ENCODE data around the gene ZNF235. TPM values are rescaled to one million over a fixed set of nuclear protein-coding genes. Genes with fewer than 3 reads are reported as not detected.

The ZNF235 gene
- total RNA-seq, 1 donor from 2014 or later, result 8.9 TPM

DNA sequence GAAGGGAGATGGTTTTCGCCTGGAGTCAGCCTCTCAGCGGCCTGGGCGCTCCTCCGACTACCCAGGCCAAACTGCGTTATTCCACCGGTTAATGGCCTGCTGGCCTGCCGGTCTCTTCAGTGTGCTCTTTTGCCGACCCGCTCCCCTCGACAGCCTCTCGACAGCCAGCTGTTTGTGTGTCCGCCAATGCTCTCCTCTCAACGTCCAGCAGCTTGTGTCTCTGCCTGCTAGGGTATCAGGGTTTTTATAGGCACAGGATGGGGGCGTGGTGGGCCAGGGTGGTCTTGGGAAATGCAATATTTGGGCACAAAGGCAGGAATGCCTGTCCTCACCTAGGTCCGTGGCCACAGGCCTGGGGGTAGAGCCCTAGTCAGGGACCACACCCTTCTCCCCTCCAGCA lies 1.5 kb upstream of the ZNF235 start:
- Histone ChIP-seq H3K9ac (ENCODE audit: low read depth in 1 of 3, low read length in 3 of 3) (no peak overlapping the region), H3K9me3 (ENCODE audit: control insufficient read depth in 3 of 3, low read length in 3 of 3) (peaks cover 2 to 12% (median 3%) of the 10 kb centered on the region in 3 donors), H3K4me3 (ENCODE audit: low read length in 3 of 3) (no peak overlapping the region), H3K4me1 (ENCODE audit: control insufficient read depth in 3 of 3, insufficient read depth in 3 of 3, low read length in 3 of 3) (peaks cover 2 to 12% (median 3%) of the 10 kb centered on the region in 3 donors), H3K27ac (ENCODE audit: low read depth, low read length) (no peak overlapping the region), H3K27me3 (ENCODE audit: control insufficient read depth in 3 of 3, insufficient read depth in 3 of 3, low read length in 3 of 3) (no peaks in the 10 kb centered on the region), H3K36me3 (ENCODE audit: control insufficient read depth in 3 of 3, insufficient read depth in 3 of 3, low read length in 3 of 3) (peaks cover 6 to 12% (median 6%) of the 10 kb centered on the region in 3 donors)

DNA sequence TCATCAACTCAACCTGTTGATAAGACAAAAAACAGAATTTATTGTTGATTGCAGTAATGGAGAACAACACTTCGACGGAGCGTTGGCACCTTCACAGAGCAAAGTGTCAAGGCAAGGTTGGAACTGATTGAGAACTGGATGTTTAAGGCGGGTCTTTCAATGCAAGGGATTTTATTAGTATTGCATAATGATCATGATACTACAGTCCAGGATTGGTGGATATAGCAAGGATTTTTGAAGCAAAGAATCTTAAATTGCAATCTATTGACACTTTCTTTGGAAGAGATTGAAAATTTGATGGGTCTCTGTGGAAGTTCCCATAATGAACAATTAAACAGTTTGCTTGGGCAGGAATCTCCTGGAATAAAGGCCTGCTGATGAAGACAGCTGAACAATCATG lies 632 bp upstream of the ZNF235 start:
- Histone ChIP-seq H3K9ac (ENCODE audit: low read depth in 1 of 3, low read length in 3 of 3) (no peak overlapping the region), H3K27me3 (ENCODE audit: control insufficient read depth in 3 of 3, insufficient read depth in 3 of 3, low read length in 3 of 3) (no peaks in the 10 kb centered on the region), H3K4me3 (ENCODE audit: low read length in 3 of 3) (peak overlapping the region; percentile 88 to 96 (median 93)), H3K4me1 (ENCODE audit: control insufficient read depth in 3 of 3, insufficient read depth in 3 of 3, low read length in 3 of 3) (peaks cover 2 to 12% (median 3%) of the 10 kb centered on the region in 3 donors), H3K9me3 (ENCODE audit: control insufficient read depth in 3 of 3, low read length in 3 of 3) (peaks cover 2 to 12% (median 3%) of the 10 kb centered on the region in 3 donors), H3K27ac (ENCODE audit: low read depth, low read length) (no peak overlapping the region), H3K36me3 (ENCODE audit: control insufficient read depth in 3 of 3, insufficient read depth in 3 of 3, low read length in 3 of 3) (peaks cover 6 to 18% (median 9%) of the 10 kb centered on the region in 3 donors)

DNA sequence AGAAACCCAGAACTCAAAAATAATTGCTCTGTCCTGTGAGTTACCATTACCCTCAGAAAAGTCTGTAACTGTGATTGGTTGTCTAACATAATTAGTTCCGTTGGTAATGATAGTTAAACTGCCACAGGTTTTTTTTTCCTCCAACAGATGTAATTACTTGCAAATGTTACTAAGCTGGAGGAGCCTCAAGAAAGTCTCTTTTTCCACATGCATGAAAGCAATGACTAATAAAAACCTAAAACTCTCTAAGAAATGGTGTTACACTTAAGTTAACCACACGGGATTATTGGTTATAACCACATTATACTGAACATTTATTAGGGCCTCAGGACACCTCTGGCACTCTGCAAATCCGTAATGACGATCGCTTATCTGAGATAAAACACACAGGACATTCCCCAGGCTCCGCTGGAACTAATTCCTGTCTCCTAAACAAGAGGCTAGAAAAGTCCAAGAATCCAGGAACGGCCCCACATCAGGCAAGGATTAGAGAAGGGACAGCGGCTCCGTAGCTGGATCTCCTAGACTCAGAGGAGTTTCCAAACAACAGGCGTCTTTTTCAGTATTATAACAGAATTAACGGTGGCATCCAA lies 753 bp downstream of the ZNF235 start:
- H3K36me3 ChIP-seq (ENCODE audit: control insufficient read depth in 3 of 3, insufficient read depth in 3 of 3, low read length in 3 of 3), result peaks cover 20 to 32% (median 20%) of the 10 kb centered on the region in 3 donors

DNA sequence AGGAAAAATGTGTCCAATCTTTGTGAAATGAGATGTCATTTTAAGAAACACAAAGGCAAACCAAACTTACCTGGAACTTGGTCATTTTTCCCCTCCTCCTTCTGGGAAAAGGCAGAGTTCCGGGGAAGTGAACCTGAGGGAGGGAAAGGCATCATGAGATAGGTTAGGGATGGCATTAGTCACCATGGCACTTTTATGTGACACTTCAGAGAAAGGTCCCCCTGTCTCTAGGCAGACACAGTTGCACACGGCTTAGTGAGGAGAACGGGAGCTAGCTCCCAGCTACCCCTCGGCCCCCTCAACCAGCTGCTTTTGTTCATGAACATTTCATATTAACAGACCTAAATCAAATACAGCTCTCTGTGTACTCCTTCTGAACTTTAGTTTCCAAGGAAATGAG lies 1.5 kb downstream of the ZNF235 start:
- H3K4me1 ChIP-seq (ENCODE audit: control insufficient read depth in 3 of 3, insufficient read depth in 3 of 3, low read length in 3 of 3), result peaks cover 2 to 12% (median 3%) of the 10 kb centered on the region in 3 donors
- no peak overlapping the region for H3K4me3 ChIP-seq (ENCODE audit: low read length in 3 of 3)
- H3K27ac ChIP-seq (ENCODE audit: low read depth, low read length), result no peak overlapping the region
- H3K9me3 ChIP-seq (ENCODE audit: control insufficient read depth in 3 of 3, low read length in 3 of 3), result peaks cover 2 to 7% (median 3%) of the 10 kb centered on the region in 3 donors
- H3K9ac ChIP-seq (ENCODE audit: low read depth in 1 of 3, low read length in 3 of 3), result peak overlapping the region in 1 of 3 donors; percentile 12
- no peaks in the 10 kb centered on the region for H3K27me3 ChIP-seq (ENCODE audit: control insufficient read depth in 3 of 3, insufficient read depth in 3 of 3, low read length in 3 of 3)
- peaks cover 25 to 39% (median 28%) of the 10 kb centered on the region in 3 donors for H3K36me3 ChIP-seq (ENCODE audit: control insufficient read depth in 3 of 3, insufficient read depth in 3 of 3, low read length in 3 of 3)

More for the DNA sequence above, 753 bp downstream of the ZNF235 start:
- Histone ChIP-seq H3K9ac (ENCODE audit: low read depth in 1 of 3, low read length in 3 of 3) (peak overlapping the region; percentile 79 to 88 (median 82)), H3K9me3 (ENCODE audit: control insufficient read depth in 3 of 3, low read length in 3 of 3) (peaks cover 2 to 7% (median 3%) of the 10 kb centered on the region in 3 donors), H3K4me1 (ENCODE audit: control insufficient read depth in 3 of 3, insufficient read depth in 3 of 3, low read length in 3 of 3) (peaks cover 2 to 12% (median 3%) of the 10 kb centered on the region in 3 donors), H3K27ac (ENCODE audit: low read depth, low read length) (peak overlapping the region; percentile 79), H3K4me3 (ENCODE audit: low read length in 3 of 3) (peak overlapping the region; percentile 88 to 96 (median 93)), H3K27me3 (ENCODE audit: control insufficient read depth in 3 of 3, insufficient read depth in 3 of 3, low read length in 3 of 3) (no peaks in the 10 kb centered on the region)

DNA sequence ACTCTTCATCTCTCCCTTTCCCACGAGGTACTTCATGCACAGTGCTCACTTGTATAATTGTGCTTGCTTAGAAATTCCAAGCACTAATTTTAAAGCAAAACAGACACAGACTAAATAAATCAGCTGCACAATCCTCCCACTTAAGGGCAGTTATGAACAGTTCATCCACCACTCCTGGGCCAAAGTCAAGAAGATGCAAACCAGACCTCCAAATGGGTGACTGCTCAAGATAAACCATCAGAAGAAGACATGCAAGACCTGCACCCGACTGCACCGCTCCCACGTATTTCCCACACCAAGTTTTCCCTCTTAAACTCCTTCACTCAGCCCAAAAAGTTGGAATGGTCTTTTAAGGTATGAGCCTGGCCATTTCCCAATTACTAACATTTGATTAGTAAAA lies 19.9 kb downstream of the ZNF235 start:
- Histone ChIP-seq H3K27ac (ENCODE audit: low read depth, low read length) (no peak overlapping the region), H3K4me3 (ENCODE audit: low read length in 3 of 3) (no peak overlapping the region), H3K36me3 (ENCODE audit: control insufficient read depth in 3 of 3, insufficient read depth in 3 of 3, low read length in 3 of 3) (peaks cover 24 to 39% (median 31%) of the 10 kb centered on the region in 3 donors), H3K4me1 (ENCODE audit: control insufficient read depth in 3 of 3, insufficient read depth in 3 of 3, low read length in 3 of 3) (no peaks in the 10 kb centered on the region), H3K9ac (ENCODE audit: low read depth in 1 of 3, low read length in 3 of 3) (no peak overlapping the region), H3K9me3 (ENCODE audit: control insufficient read depth in 3 of 3, low read length in 3 of 3) (peaks cover 2 to 37% (median 11%) of the 10 kb centered on the region in 3 donors), H3K27me3 (ENCODE audit: control insufficient read depth in 3 of 3, insufficient read depth in 3 of 3, low read length in 3 of 3) (no peaks in the 10 kb centered on the region)

DNA sequence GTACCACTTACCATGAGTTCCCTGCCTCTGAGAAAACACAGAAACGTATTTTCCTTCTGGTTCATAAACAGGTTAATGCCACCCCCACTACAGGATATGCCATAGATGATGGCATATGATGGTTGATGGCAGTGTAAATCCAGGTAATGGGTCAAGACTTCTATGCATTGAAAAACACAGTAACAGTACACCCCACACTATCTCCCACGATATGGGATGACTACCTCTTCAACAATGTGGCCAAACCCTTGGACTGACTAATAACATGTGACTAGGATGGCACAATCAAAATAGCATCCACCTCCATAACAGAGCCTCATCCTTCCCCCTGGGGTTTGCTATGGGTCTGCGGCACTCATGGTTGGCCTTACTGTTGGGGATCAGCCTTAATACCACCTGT lies 22.0 kb downstream of the ZNF235 start:
- peak overlapping the region in 1 of 3 donors; percentile 10 for H3K4me3 ChIP-seq (ENCODE audit: low read length in 3 of 3)
- H3K27me3 ChIP-seq (ENCODE audit: control insufficient read depth in 3 of 3, insufficient read depth in 3 of 3, low read length in 3 of 3), result no peaks in the 10 kb centered on the region
- no peak overlapping the region for H3K9ac ChIP-seq (ENCODE audit: low read depth in 1 of 3, low read length in 3 of 3)
- H3K9me3 ChIP-seq (ENCODE audit: control insufficient read depth in 3 of 3, low read length in 3 of 3), result peaks cover 4 to 23% (median 9%) of the 10 kb centered on the region in 3 donors
- no peaks in the 10 kb centered on the region for H3K4me1 ChIP-seq (ENCODE audit: control insufficient read depth in 3 of 3, insufficient read depth in 3 of 3, low read length in 3 of 3)
- peaks cover 10 to 19% (median 11%) of the 10 kb centered on the region in 3 donors for H3K36me3 ChIP-seq (ENCODE audit: control insufficient read depth in 3 of 3, insufficient read depth in 3 of 3, low read length in 3 of 3)
- H3K27ac ChIP-seq (ENCODE audit: low read depth, low read length), result no peak overlapping the region

DNA sequence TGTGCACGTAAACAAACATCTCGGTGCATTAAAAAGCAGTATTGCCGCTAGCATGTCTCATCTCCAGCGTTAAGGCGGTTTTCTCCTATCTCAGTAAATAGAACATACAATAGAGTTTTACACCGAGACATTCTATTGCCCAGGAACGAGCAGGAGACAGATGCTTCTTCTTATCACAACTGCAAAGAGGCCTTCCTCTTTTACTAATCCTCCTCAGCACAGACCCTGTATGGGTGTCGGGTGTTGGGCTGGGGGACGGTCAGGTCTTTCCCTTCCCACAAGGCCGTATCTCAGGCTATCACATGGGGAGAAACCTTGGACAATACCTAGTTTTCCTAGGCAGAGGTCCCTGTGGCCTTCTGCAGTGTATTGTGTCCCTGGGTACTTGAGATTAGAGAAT lies 23.9 kb downstream of the ZNF235 start:
- H3K27ac ChIP-seq (ENCODE audit: low read depth, low read length), result no peak overlapping the region
- no peak overlapping the region for H3K4me3 ChIP-seq (ENCODE audit: low read length in 3 of 3)
- H3K36me3 ChIP-seq (ENCODE audit: control insufficient read depth in 3 of 3, insufficient read depth in 3 of 3, low read length in 3 of 3), result peaks cover 0 to 4% (median 2%) of the 10 kb centered on the region in 3 donors
- no peaks in the 10 kb centered on the region for H3K4me1 ChIP-seq (ENCODE audit: control insufficient read depth in 3 of 3, insufficient read depth in 3 of 3, low read length in 3 of 3)
- H3K27me3 ChIP-seq (ENCODE audit: control insufficient read depth in 3 of 3, insufficient read depth in 3 of 3, low read length in 3 of 3), result no peaks in the 10 kb centered on the region
- H3K9me3 ChIP-seq (ENCODE audit: control insufficient read depth in 3 of 3, low read length in 3 of 3), result peaks cover 4 to 13% (median 4%) of the 10 kb centered on the region in 3 donors
- no peak overlapping the region for H3K9ac ChIP-seq (ENCODE audit: low read depth in 1 of 3, low read length in 3 of 3)

DNA sequence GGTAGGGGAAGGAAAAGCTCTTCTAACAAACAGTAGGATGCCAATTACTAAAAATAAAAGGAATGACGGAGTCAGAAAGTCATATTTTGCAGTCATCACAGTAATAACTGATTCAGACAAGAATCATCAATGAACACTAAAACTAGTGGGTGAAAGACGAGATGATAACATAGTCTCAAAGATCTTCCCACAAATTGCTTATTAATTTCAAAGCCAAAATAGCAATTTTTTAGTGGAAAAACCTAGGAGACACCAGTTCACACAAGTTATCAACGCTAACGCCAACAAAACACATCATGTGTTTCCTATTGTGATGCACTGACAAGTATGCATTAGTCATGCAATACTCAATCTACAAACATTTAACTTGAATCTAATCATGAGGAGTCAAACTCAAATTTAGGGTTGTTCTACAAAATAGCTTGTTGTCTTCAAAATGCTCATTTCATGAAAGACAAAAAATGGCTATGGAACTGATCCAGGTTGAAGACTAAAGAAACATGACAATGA lies 26.6 kb downstream of the ZNF235 start:
- H3K9me3 ChIP-seq (ENCODE audit: control insufficient read depth in 3 of 3, low read length in 3 of 3), result peaks cover 0 to 21% (median 2%) of the 10 kb centered on the region in 3 donors
- H3K27me3 ChIP-seq (ENCODE audit: control insufficient read depth in 3 of 3, insufficient read depth in 3 of 3, low read length in 3 of 3), result no peaks in the 10 kb centered on the region
- H3K4me3 ChIP-seq (ENCODE audit: low read length in 3 of 3), result no peak overlapping the region
- no peak overlapping the region for H3K9ac ChIP-seq (ENCODE audit: low read depth in 1 of 3, low read length in 3 of 3)
- H3K4me1 ChIP-seq (ENCODE audit: control insufficient read depth in 3 of 3, insufficient read depth in 3 of 3, low read length in 3 of 3), result no peaks in the 10 kb centered on the region
- no peak overlapping the region for H3K27ac ChIP-seq (ENCODE audit: low read depth, low read length)
- H3K36me3 ChIP-seq (ENCODE audit: control insufficient read depth in 3 of 3, insufficient read depth in 3 of 3, low read length in 3 of 3), result peaks cover 6 to 14% (median 9%) of the 10 kb centered on the region in 3 donors

DNA sequence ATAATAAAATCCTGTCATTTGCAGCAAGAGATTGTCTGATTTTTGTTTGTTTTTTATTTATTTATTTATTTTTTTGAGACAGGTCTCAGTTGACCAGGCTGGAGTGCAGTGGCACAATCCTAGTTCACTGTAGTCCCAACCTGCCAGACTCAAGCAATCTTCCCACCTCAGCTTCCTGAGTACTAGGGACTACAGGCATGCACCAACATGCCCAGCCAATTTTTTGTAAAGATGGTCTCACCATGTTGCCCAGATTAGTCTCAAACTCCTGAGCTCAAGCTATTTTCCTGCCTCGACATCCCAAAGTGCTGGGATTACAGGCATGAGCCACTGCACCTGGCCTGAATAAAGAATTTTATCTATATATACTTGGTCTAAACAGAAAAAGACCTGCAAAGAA lies 27.5 kb downstream of the ZNF235 start:
- Histone ChIP-seq H3K9ac (ENCODE audit: low read depth in 1 of 3, low read length in 3 of 3) (no peak overlapping the region), H3K27ac (ENCODE audit: low read depth, low read length) (no peak overlapping the region), H3K4me3 (ENCODE audit: low read length in 3 of 3) (no peak overlapping the region), H3K36me3 (ENCODE audit: control insufficient read depth in 3 of 3, insufficient read depth in 3 of 3, low read length in 3 of 3) (peaks cover 6 to 16% (median 11%) of the 10 kb centered on the region in 3 donors), H3K9me3 (ENCODE audit: control insufficient read depth in 3 of 3, low read length in 3 of 3) (peaks cover 0 to 26% (median 2%) of the 10 kb centered on the region in 3 donors), H3K4me1 (ENCODE audit: control insufficient read depth in 3 of 3, insufficient read depth in 3 of 3, low read length in 3 of 3) (no peaks in the 10 kb centered on the region), H3K27me3 (ENCODE audit: control insufficient read depth in 3 of 3, insufficient read depth in 3 of 3, low read length in 3 of 3) (no peaks in the 10 kb centered on the region)

DNA sequence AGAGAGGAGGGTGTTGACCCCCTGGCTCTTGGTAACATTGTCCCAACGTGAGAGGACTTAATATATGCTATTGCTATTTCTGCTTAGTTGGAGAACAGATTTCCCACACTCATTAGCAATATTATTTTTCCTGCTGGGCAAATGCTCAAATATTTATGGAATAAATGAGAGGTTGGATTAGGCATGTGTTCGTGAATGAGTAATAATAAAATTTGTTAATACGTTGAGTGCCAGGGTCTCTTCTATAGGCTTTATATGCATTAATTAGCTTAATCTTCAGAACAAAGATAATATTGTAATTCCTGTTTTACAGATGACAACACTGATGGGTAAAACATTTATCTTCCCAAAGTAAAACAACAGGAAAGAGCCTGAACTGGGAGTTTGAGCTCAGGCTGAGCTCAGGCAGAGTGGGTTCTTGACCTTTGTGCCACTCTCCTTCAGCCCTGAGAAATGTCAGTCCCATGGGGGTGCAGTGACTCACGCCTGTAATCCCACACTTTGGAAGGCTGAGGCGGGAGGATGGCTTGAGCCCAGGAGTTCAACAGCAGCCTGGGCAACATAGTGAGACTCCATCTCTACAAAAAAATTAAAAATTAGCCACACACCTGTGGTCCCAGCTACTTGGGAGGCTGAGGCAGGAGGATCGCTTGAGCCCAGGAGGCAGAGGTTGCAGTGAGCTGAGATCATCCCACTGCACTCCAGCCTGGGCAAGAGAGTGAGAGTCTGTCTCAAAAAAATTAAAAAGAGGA lies 44.0 kb downstream of the ZNF235 start:
- Histone ChIP-seq H3K36me3 (ENCODE audit: control insufficient read depth in 3 of 3, insufficient read depth in 3 of 3, low read length in 3 of 3) (peaks cover 0 to 4% (median 3%) of the 10 kb centered on the region in 3 donors), H3K4me3 (ENCODE audit: low read length in 3 of 3) (peak overlapping the region in 2 of 3 donors; percentile 32 to 75), H3K9ac (ENCODE audit: low read depth in 1 of 3, low read length in 3 of 3) (no peak overlapping the region), H3K27me3 (ENCODE audit: control insufficient read depth in 3 of 3, insufficient read depth in 3 of 3, low read length in 3 of 3) (no peaks in the 10 kb centered on the region), H3K27ac (ENCODE audit: low read depth, low read length) (no peak overlapping the region), H3K4me1 (ENCODE audit: control insufficient read depth in 3 of 3, insufficient read depth in 3 of 3, low read length in 3 of 3) (no peaks in the 10 kb centered on the region), H3K9me3 (ENCODE audit: control insufficient read depth in 3 of 3, low read length in 3 of 3) (peaks cover 0 to 14% (median 2%) of the 10 kb centered on the region in 3 donors)
